H1 (cell line): Measurements from ENCODE around the gene ST7L. TPM values are rescaled to one million over a fixed set of nuclear protein-coding genes. Genes with fewer than 3 reads are reported as not detected.

ENCODE experiments used
- CBX5 ChIP-seq: fragments of 300-800, 300-1000 bp; sonication (generic); IDR thresholded peaks from 2 replicates; pipeline ENCODE4 v1.7.1; 2016; ENCODE audit warnings: antibody characterized with exemption, low read length, low read depth
- CHD7 ChIP-seq: fragments of 300-600 bp; sonication (generic); IDR thresholded peaks from 2 replicates; pipeline ENCODE4 v1.7.1; 2012; ENCODE audit warnings: low read length, moderate library complexity, mild to moderate bottlenecking, inconsistent platforms; ENCODE audit not compliant: insufficient replicate concordance
- JUND ChIP-seq: IDR thresholded peaks from 2 replicates; pipeline ENCODE4 v1.6.1; 2011; ENCODE audit warnings: mild to moderate bottlenecking, improper control_type of control experiment, low read length
- RAD21 ChIP-seq, 2 experiments: IDR thresholded peaks in 1 of 2; conservative IDR thresholded peaks in 1 of 2; 2 replicates each; pipeline ENCODE4 v1.6.1; 2011; ENCODE audit warnings: low read depth in 2 of 2, low read length in 2 of 2, improper control_type of control experiment in 1 of 2, inconsistent platforms in 1 of 2, mild to moderate bottlenecking in 1 of 2, moderate library complexity in 1 of 2
- TAF1 ChIP-seq: IDR thresholded peaks from 2 replicates; pipeline ENCODE4 v1.6.1; 2011; ENCODE audit warnings: mild to moderate bottlenecking, low read depth, low read length
- polyA plus RNA-seq, 7 experiments: library from polyadenylated mRNA; depleted of rRNA in 3 of 7; stranded (reverse) in 5 of 7; unstranded in 2 of 7; fragments of >200 nt in 5 of 7; fragments of 200-250 nt in 2 of 7; gene quantifications; 1 replicate in 5 of 7; 2 replicates in 1 of 7; 4 replicates in 1 of 7; pipeline versions ENCODE4 v1.2.1 to v1.2.3, GENCODE V29; 2011 to 2013; ENCODE audit warnings: missing spikeins in 2 of 7, mixed read lengths in 2 of 7
- total RNA-seq: library from RNA; stranded (reverse); fragmentation: NEBNext Ultra II Directional; extraction: Animal tissue kit (Norgen Biotek cat#: 25700); gene quantifications from 2 replicates; pipeline ENCODE4 v1.2.1, GENCODE V29; 2021

The ST7L gene
- total and polyA plus RNA-seq, 2 of the 8 experiments (the other 6 are each of a cell fraction or from before 2014, with no cell fraction given): 9.6 to 16.2 TPM

DNA sequence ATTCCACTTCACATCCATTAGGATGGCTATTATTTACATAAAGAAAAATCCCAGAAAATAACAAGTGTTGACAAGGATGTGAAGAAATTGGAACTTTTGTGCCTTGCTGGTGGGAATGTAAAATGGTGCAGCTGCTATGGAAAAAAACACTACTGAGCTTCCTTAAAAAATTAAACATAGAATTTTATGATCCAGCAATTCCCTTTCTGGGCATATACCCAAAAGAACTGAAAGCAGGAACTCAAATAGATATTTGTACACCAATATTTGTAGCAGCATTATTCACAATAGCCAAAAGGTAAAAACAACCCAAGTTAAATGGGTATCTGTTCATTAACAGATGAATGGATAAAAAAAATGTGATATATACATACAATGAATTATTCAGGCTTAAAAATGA, 64.5 kb downstream of the ST7L start (continued):
- TF ChIP-seq CHD7 (no peak), JUND (no peak), TAF1 (no peak), RAD21 (IDR thresholded peaks at IDR 0.05 in 1 of 2, conservative IDR thresholded peaks at IDR 0.05 in 1 of 2; ENCODE audit: low read depth in 2 of 2, low read length in 2 of 2) (no peak), CBX5 (no peak)
- TF ChIP-seq, all 59 proteins: peak for 0
